GM12873 (cell line): Measurements from ENCODE around the gene TTF2.

ENCODE experiments used
- TF ChIP-seq, protein P1 (sequence below): IDR thresholded peaks from 2 replicates; pipeline ENCODE4 v1.5.1; 2012; ENCODE audit warnings: low read depth, mild to moderate bottlenecking, moderate library complexity, low read length, control low read depth; ENCODE audit not compliant: insufficient read depth; ENCODE audit errors: missing control alignments

TTF2 gene

DNA sequence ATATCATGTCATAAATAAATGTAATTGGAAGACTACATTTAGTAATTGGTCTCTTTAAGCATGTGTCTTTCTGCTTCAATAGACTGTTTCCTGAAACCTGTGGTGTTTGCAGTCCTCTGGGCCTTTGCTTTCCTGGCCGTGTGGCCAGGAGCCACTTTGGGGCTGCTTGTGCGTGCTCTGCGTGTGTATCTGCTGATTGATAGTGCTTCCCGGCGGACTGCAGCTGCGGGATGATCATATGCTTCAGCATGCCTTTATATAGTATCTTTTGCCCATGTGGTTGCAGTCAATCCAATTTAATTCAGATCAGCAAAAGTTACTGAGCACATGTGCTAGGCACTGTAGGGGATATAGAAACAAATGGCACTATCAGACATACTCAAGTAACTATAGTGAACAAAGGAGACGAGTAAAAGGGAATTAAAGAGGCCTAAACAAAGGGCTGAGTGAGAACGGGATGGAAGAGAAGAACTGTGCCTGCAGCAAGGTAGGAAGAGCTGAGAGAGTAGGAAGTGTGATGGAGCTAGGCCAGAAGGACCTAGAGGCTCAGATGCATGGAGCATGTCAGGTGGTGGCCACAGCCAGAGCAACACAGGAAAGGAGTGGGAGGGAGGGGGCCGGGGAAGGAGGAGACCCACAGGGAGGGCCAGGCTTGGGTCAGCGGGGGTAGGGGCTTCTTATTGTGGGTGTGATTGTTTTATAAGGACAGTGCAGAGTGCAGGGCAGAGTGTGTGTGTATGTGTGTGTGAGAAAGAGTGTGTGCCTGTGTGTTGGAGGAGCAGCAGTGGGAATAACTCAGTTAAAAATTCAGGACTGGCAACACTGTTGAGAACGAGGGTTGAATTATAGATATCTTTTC is 27.2 kb upstream of the TTF2 start:
- TF ChIP-seq, protein P1, sequence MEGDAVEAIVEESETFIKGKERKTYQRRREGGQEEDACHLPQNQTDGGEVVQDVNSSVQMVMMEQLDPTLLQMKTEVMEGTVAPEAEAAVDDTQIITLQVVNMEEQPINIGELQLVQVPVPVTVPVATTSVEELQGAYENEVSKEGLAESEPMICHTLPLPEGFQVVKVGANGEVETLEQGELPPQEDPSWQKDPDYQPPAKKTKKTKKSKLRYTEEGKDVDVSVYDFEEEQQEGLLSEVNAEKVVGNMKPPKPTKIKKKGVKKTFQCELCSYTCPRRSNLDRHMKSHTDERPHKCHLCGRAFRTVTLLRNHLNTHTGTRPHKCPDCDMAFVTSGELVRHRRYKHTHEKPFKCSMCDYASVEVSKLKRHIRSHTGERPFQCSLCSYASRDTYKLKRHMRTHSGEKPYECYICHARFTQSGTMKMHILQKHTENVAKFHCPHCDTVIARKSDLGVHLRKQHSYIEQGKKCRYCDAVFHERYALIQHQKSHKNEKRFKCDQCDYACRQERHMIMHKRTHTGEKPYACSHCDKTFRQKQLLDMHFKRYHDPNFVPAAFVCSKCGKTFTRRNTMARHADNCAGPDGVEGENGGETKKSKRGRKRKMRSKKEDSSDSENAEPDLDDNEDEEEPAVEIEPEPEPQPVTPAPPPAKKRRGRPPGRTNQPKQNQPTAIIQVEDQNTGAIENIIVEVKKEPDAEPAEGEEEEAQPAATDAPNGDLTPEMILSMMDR = no peak

DNA sequence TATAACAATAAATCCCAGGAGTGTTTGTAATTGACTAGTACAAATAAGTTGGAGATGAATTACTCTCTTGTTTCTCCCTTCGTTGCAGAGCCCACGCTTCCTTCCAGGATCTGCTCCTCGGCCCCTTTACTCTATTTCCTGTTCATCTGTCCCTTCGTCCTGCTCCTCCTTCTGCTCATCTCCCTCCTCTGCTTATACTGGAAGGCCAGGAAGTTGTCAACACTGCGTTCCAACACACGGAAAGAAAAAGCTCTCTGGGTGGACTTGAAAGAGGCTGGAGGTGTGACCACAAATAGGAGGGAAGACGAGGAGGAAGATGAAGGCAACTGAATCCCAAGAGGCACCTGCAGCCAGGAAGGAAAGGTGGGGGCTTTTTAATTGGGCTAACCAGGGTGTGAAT is 26.4 kb upstream of the TTF2 start:
- TF ChIP-seq, protein P1 = no peak

DNA sequence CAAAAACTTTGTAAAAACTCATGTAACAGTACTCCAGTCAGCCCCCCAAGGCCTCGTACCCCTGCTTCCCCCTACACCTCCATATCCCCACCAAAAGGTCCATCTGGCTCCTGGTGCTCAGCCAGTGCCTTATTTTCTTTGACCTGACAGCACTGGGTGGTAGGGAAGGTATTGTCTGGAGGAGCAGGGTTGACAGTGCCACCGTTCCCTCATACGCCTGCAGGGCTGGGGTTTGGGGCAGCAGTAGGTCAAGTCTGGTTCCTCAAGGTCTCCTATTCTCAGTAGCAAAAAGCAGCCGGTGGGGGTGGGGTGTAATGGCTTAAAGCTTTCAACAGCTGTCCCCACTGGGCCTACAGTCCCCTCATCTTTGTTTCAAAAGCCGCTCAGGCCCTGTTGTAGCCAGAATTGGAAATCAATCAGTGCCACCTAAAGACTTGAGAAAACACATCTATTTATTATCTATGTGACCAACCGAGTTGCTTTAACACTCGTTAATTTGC is 25.3 kb upstream of the TTF2 start:
- TF ChIP-seq, protein P1 = no peak

DNA sequence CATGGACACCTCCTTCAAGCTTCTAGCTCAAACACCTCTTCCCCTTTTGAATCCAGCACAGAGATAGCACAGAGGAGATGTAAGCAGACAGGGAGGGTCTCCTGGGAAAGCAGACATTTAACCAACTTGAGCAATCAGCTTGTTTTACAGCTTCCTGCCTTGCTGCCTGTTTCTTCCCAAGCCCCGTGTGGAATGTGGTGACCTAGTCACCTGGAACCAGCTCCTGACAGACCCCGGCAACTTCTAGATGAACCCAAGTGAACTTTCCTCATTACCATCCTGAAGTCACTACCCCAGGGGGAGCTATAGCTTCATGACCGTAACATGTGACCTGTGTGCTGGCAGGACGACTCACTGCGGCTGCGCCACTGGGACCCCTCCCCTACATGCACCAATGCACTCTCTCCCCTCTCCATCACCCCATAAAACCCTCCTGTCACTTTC is 24.1 kb upstream of the TTF2 start:
- TF ChIP-seq, protein P1 = no peak

DNA sequence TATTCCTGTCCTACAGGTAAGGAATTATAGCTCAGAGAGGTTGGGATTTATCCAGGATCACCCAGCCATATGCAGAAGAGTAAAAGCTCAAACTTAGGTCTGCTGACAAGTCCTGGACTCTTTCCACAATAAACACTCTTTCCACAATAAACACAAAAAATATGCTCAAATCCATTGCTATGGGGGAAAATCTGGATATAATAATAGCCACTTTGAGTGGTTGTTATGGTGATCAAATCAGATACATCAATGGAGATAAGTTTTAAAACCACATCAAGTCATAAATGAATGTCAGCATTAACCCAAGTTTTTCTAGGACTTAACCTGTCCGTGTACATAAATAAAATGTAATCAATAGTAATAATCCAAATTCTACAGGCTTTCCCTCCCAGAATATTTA is 22.3 kb upstream of the TTF2 start:
- TF ChIP-seq, protein P1 = no peak

DNA sequence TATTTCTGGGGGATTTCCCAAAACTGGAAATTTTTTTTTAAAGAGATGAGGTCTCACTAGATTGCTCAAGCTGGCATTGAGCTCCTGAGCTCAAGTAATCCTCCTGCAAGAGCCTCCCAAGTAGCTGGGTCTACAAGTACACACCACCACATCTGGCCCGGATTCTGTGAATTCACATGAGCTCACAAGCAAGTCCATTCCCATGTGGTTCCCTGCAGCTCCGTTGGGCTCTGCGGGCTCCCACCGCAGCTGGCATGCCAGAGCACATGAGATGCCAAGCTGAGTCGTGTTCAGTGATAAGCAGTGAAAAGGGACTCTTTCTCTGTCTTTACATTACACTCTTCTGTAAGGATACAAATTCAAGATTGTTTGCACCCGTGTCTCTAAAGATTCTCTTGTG is 21.9 kb upstream of the TTF2 start:
- TF ChIP-seq, protein P1 = no peak

DNA sequence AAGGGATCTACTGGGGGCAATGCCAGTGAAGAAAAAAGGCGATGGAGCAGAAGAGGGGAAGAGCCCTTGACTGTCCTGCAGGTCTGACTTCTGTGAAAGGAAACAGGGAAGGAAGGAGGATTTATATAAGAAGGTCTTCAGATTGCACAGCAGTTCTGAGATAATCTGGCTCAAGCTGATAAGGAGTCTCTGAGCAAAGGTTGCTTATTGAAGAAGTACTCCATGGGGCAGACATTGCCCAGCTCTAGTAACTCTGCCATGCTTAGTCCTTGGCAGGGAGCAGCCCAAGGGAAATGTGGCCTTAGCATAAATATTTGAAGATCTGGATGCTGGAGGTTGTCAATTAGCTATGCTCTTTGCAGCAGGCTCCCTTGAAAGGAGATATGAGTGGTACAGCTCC is 15.9 kb upstream of the TTF2 start:
- TF ChIP-seq, protein P1 = no peak
